Measurements from ENCODE around the gene PCDH9. TPM values are rescaled to one million over a fixed set of nuclear protein-coding genes. Genes with fewer than 3 reads are reported as not detected.

The PCDH9 gene
- total and polyA plus RNA-seq, 2 of the 4 experiments (the other 2 are of a cell fraction) = 2.2 to 10.2 TPM

GRCh38 chr13:66530686-66531085, 699.5 kb downstream of the PCDH9 start:
- Histone ChIP-seq H3K27ac (ENCODE audit: insufficient read depth, low read length) (no peak overlapping the region), H4K5ac (ENCODE audit: low read depth, low read length) (no peak overlapping the region), H3K9me3 (ENCODE audit: control insufficient read depth, insufficient read depth, low read length) (peaks cover 2% of the 10 kb centered on the region; the same call in 1 of the 2 replicates), H3K4me2 (ENCODE audit: low read depth, low read length) (no peak overlapping the region), H2AFZ (replicated peaks; ENCODE audit: low read length, poor library complexity) (no peak overlapping the region), H3K23ac (ENCODE audit: low read depth, low read length) (no peak overlapping the region), H3K36me3 (ENCODE audit: control insufficient read depth, insufficient read depth, low read length) (no peaks in the 10 kb centered on the region), H3K18ac (ENCODE audit: low read depth, low read length) (no peak overlapping the region), H2AK9ac (replicated peaks; ENCODE audit: low read depth, low read length, poor library complexity) (no peak overlapping the region), H3K79me1 (ENCODE audit: low read depth in 1 of 2, low read length in 2 of 2) (no peaks in the 10 kb centered on the region), H2BK20ac (ENCODE audit: low read depth, low read length) (no peak overlapping the region), H4K8ac (ENCODE audit: low read depth in 2 of 2, low read length in 2 of 2) (no peak overlapping the region), H3K14ac (replicated peaks; ENCODE audit: low read depth, low read length) (no peak overlapping the region), H3K4me1 (ENCODE audit: control insufficient read depth, insufficient read depth, low read length) (peaks cover 6% of the 10 kb centered on the region; the same call in 1 of the 2 replicates), H3K4me3 (ENCODE audit: insufficient read depth, low read depth, low read length) (no peak overlapping the region), H3K9me1 (ENCODE audit: insufficient read depth, low read length) (no peaks in the 10 kb centered on the region), H2BK15ac (ENCODE audit: low read depth, low read length) (no peak overlapping the region), H3K27me3 (ENCODE audit: control insufficient read depth, insufficient read depth, low read length) (no peaks in the 10 kb centered on the region), H3K56ac (ENCODE audit: extremely low read depth, insufficient read depth, low read length) (no peak overlapping the region), H2BK120ac (ENCODE audit: low read depth, low read length) (no peak overlapping the region), H4K20me1 (ENCODE audit: insufficient read depth, low read length) (no peaks in the 10 kb centered on the region), H2BK5ac (ENCODE audit: low read depth, low read length, poor library complexity, severe bottlenecking) (no peak overlapping the region), H4K91ac (ENCODE audit: insufficient read depth, low read depth, low read length) (no peak overlapping the region), H3K4ac (ENCODE audit: low read depth, low read length) (no peak overlapping the region), H3K9ac (ENCODE audit: low read depth, low read length) (no peak overlapping the region), H2AK5ac (ENCODE audit: low read depth, low read length) (no peak overlapping the region)
- POLR2A ChIA-PET (ENCODE audit: unreplicated experiment) = no interaction called here
- no CpG with 5 or more reads among the region's 1 CpG for WGBS, 2 experiments (ENCODE audit: extremely low coverage in 2 of 2, insufficient read length in 1 of 2)
- intact Hi-C loops (cut with micrococcal nuclease) = no loop called here
- in situ Hi-C loops (cut with MboI; ENCODE audit: low sequenced_read_pairs) = no loop called here
- dilution Hi-C loops (cut with HindIII; ENCODE audit: low sequenced_read_pairs, unreplicated experiment) = no loop called here
- no TSS peak for BruUV-seq (replicated peaks)
- TF ChIP-seq BHLHE40 (IDR thresholded peaks at IDR 0.05; ENCODE audit: low read depth, low read length) (no peak), NFE2L2 (IDR thresholded peaks at IDR 0.05; ENCODE audit: low read depth, low read length) (no peak), CEBPB (IDR thresholded peaks at IDR 0.05; ENCODE audit: low read depth, low read length) (no peak), CHD1 (IDR thresholded peaks at IDR 0.05; ENCODE audit: low read depth, low read length) (no peak), MAZ (IDR thresholded peaks at IDR 0.05; ENCODE audit: borderline replicate concordance, low read depth, low read length) (no peak), CTCF (conservative IDR thresholded peaks at IDR 0.05; ENCODE audit: low read depth, low read length) (no peak), USF2 (IDR thresholded peaks at IDR 0.05; ENCODE audit: low read depth, low read length) (no peak), FOS (IDR thresholded peaks at IDR 0.05; ENCODE audit: low read depth, low read length) (no peak), SMC3 (IDR thresholded peaks at IDR 0.05; ENCODE audit: low read depth, low read length) (no peak)
- DNase-seq = no peak
- CTCF ChIA-PET = no interaction called here
- no peak for ATAC-seq (ENCODE audit: low read depth)

Measured in IMR-90 (cell line).